SK-N-SH (cell line): ENCODE data around the gene CRELD2. TPM values are rescaled to one million over a fixed set of nuclear protein-coding genes. Genes with fewer than 3 reads are reported as not detected.

ENCODE experiments used
- CTCF ChIA-PET: fragments of 300-600, 350-600 bp; formaldehyde crosslinking; extraction: SDS; loops from one replicate; lab custom pipeline; 2021; lab: Yijun Ruan, JAX
- POLR2A ChIA-PET: fragments of 350-600 bp; sonication (Branson Sonifier 250); formaldehyde crosslinking; extraction: SDS; loops from one replicate; lab custom pipeline; 2020; ENCODE audit warnings: antibody characterized with exemption, inconsistent platforms; lab: Yijun Ruan, JAX
- DNase-seq: peaks from one replicate; pipeline ENCODE4 v3.0.0; 2012
- H2AFZ ChIP-seq: fragments of 200-600 bp; sonication (generic); 2 replicates; pipeline ENCODE4 v1.8.1; 2016; ENCODE audit warnings: antibody characterized with exemption, mild to moderate bottlenecking, low read depth
- H3F3A ChIP-seq: fragments of 200-600 bp; sonication (generic); replicated peaks from 2 replicates; pipeline ENCODE3; 2016; ENCODE audit warnings: antibody characterized with exemption, mild to moderate bottlenecking; ENCODE audit not compliant: insufficient read depth
- H3K27ac ChIP-seq, 2 experiments: fragments of 200-500 bp in 1 of 2; fragments of 200-600 bp in 1 of 2; sonication (Bioruptor generic) in 1 of 2; sonication (generic), shearing (Covaris generic) in 1 of 2; 2 replicates each; pipeline versions ENCODE4 v1.5.1 to v1.6.1; 2014 to 2016; ENCODE audit warnings: low read depth in 2 of 2, inconsistent platforms in 1 of 2, low read length in 1 of 2, mild to moderate bottlenecking in 1 of 2, mixed read lengths in 1 of 2
- H3K27me3 ChIP-seq: fragments of 200-600 bp; sonication (generic), shearing (Covaris generic); 2 replicates; pipeline ENCODE4 v1.6.1; 2016; ENCODE audit warnings: mixed run types; ENCODE audit not compliant: insufficient read depth
- H3K36me3 ChIP-seq, 2 experiments: fragments of 200-500 bp in 1 of 2; fragments of 200-600 bp in 1 of 2; sonication (Bioruptor generic) in 1 of 2; sonication (generic) in 1 of 2; replicated peaks in 1 of 2; 2 replicates each; pipeline versions ENCODE3 to v1.5.1; 2014 to 2016; ENCODE audit warnings: low read length in 1 of 2, mild to moderate bottlenecking in 1 of 2; ENCODE audit not compliant: insufficient read depth in 2 of 2, control insufficient read depth in 1 of 2
- H3K4me1 ChIP-seq, 2 experiments: fragments of 200-500 bp in 1 of 2; fragments of 200-600 bp in 1 of 2; sonication (Bioruptor generic) in 1 of 2; sonication (generic), shearing (Covaris generic) in 1 of 2; 2 replicates each; pipeline versions ENCODE4 v1.5.1 to v1.6.1; 2014 to 2016; ENCODE audit warnings: low read depth in 1 of 2, low read length in 1 of 2, mixed run types in 1 of 2; ENCODE audit not compliant: insufficient read depth in 2 of 2, control insufficient read depth in 1 of 2
- H3K4me2 ChIP-seq: fragments of 200-600 bp; sonication (generic), shearing (Covaris generic); 2 replicates; pipeline ENCODE4 v1.6.1; 2017; ENCODE audit warnings: mixed run types
- H3K4me3 ChIP-seq, 2 experiments: fragments of 200-500 bp in 1 of 2; fragments of 200-600 bp in 1 of 2; sonication (Bioruptor generic) in 1 of 2; sonication (generic), shearing (Covaris generic) in 1 of 2; 2 replicates each; pipeline versions ENCODE4 v1.5.1 to v1.8.1; 2014 to 2016; ENCODE audit warnings: low read depth in 2 of 2, inconsistent platforms in 1 of 2, low read length in 1 of 2, mild to moderate bottlenecking in 1 of 2, mixed read lengths in 1 of 2, moderate library complexity in 1 of 2
- H3K79me2 ChIP-seq: fragments of 200-600 bp; sonication (generic); 2 replicates; pipeline ENCODE4 v1.8.1; 2017; ENCODE audit warnings: mild to moderate bottlenecking; ENCODE audit not compliant: insufficient read depth
- H3K9ac ChIP-seq: fragments of 200-600 bp; sonication (generic); 2 replicates; pipeline ENCODE4 v1.6.1; 2017; ENCODE audit warnings: mixed run types
- H3K9me2 ChIP-seq: fragments of 200-600 bp; sonication (generic); 2 replicates; pipeline ENCODE4 v1.6.1; 2017; ENCODE audit warnings: mixed run types
- H3K9me3 ChIP-seq: fragments of 200-600 bp; sonication (generic); 2 replicates; pipeline ENCODE4 v1.6.1; 2017; ENCODE audit warnings: mixed run types, mild to moderate bottlenecking, moderate library complexity
- H4K20me1 ChIP-seq: fragments of 200-600 bp; sonication (generic); 2 replicates; pipeline ENCODE4 v1.6.1; 2017; ENCODE audit warnings: mild to moderate bottlenecking, mixed run types; ENCODE audit not compliant: insufficient read depth
- ELF1 ChIP-seq: IDR thresholded peaks from 2 replicates; pipeline ENCODE4 v1.4.0; 2012
- FOXJ3 ChIP-seq: sonication (generic); formaldehyde crosslinking; IDR thresholded peaks from 2 replicates; pipeline ENCODE4 v1.5.1; 2020; ENCODE audit warnings: mild to moderate bottlenecking, missing genetic modification reagents
- NRF1 ChIP-seq: IDR thresholded peaks from 2 replicates; pipeline ENCODE4 v1.6.1; 2012; ENCODE audit warnings: low read depth, mild to moderate bottlenecking, low read length
- RAD21 ChIP-seq: IDR thresholded peaks from 2 replicates; pipeline ENCODE4 v1.6.1; 2012; ENCODE audit warnings: mild to moderate bottlenecking, low read length
- RFX5 ChIP-seq: IDR thresholded peaks from 2 replicates; pipeline ENCODE4 v1.6.1; 2012; ENCODE audit warnings: mild to moderate bottlenecking, improper control_type of control experiment, low read length
- WGBS: methylation state at CpG from one replicate; pipeline ENCODE4 v1.1.6; 2017; ENCODE audit warnings: low lambda C conversion rate; 5-methylcytosine and 5-hydroxymethylcytosine counted together
- polyA plus RNA-seq, 3 experiments: library from polyadenylated mRNA; depleted of rRNA; stranded (reverse); fragments of >200 nt; gene quantifications; 2 replicates each; pipeline ENCODE4 v1.2.3, GENCODE V29; 2012
- TF ChIP-seq, protein P1 (sequence below): fragments of 150-350 bp; IDR thresholded peaks from 2 replicates; pipeline ENCODE4 v1.6.1; 2017; ENCODE audit warnings: antibody characterized with exemption, low read length, low read depth, borderline replicate concordance
- TF ChIP-seq, protein P2 (sequence below): IDR thresholded peaks from 2 replicates; pipeline ENCODE4 v1.4.0; 2012; ENCODE audit warnings: low read depth, borderline replicate concordance
- TF ChIP-seq, protein P3 (sequence below): IDR thresholded peaks from 2 replicates; pipeline ENCODE4 v1.4.0; 2012; ENCODE audit warnings: low read depth
- TF ChIP-seq, protein P4 (sequence below): IDR thresholded peaks from 2 replicates; pipeline ENCODE4 v1.6.1; 2012; ENCODE audit warnings: mild to moderate bottlenecking, low read depth, low read length, moderate library complexity

The CRELD2 gene
- polyA plus RNA-seq, 1 of the 3 experiments (the other 2 are of a cell fraction), result 113 TPM

DNA sequence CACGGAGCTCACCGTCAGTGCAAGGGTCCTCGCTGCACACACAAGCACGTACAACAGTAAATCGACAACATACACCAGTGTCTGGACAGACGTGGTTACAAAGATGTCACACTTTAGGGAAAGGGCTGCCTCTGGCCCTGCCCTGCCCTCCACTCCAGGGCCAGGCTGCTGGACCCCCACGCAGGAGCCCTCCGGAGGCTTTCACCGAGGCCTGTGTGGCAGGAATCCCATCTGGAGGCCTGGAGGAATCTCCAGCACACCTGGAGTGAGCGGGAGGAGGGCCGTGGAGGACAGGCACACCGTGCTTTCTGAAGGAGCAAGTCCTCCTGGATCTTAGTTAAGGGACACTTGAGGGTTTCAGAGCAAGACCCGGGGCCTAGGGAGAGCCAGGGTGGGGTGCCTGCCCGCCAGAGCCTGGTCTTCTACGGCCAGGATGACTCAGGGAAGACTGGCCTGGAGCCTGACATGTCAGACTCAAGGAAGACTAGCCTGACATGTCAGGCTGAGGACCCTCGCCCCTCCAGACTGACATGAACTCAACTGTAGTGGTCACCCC is 40.0 kb downstream of the CRELD2 start:
- no peaks in the 10 kb centered on the region for H3K9me2 ChIP-seq
- 95% methylated on average over 4 of the region's 16 CpGs for WGBS
- H3K4me3 ChIP-seq, result no peak overlapping the region
- H4K20me1 ChIP-seq, result peaks cover 7% of the 10 kb centered on the region
- no peak overlapping the region for H3K27ac ChIP-seq
- H3K4me1 ChIP-seq, result peaks cover 16 to 53% of the 10 kb centered on the region in 2 experiments; a peak in 2 of 4 replicates
- H3K27me3 ChIP-seq, result no peaks in the 10 kb centered on the region
- H3F3A ChIP-seq, result no peaks in the 10 kb centered on the region
- ChIA-PET POLR2A (interaction anchor here (1.2 kb wide), 1 partner anchor 22 kb away, joined by 3 read pairs; no protein-coding TSS in a partner anchor), CTCF (no interaction called here)
- peaks cover 1 to 9% of the 10 kb centered on the region in 2 experiments for H3K36me3 ChIP-seq
- no peak for DNase-seq
- H3K9me3 ChIP-seq, result no peaks in the 10 kb centered on the region
- H3K9ac ChIP-seq, result no peak overlapping the region
- H2AFZ ChIP-seq, result no peak overlapping the region
- TF ChIP-seq RAD21, result no peak
- TF ChIP-seq, protein P1, sequence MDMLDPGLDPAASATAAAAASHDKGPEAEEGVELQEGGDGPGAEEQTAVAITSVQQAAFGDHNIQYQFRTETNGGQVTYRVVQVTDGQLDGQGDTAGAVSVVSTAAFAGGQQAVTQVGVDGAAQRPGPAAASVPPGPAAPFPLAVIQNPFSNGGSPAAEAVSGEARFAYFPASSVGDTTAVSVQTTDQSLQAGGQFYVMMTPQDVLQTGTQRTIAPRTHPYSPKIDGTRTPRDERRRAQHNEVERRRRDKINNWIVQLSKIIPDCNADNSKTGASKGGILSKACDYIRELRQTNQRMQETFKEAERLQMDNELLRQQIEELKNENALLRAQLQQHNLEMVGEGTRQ, result no peak
- TF ChIP-seq, protein P2, sequence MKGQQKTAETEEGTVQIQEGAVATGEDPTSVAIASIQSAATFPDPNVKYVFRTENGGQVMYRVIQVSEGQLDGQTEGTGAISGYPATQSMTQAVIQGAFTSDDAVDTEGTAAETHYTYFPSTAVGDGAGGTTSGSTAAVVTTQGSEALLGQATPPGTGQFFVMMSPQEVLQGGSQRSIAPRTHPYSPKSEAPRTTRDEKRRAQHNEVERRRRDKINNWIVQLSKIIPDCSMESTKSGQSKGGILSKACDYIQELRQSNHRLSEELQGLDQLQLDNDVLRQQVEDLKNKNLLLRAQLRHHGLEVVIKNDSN, result no peak
- TF ChIP-seq FOXJ3 (CRISPR knock-in tag), result no peak
- no peak for TF ChIP-seq ELF1
- TF ChIP-seq NRF1, result no peak
- TF ChIP-seq, protein P3, sequence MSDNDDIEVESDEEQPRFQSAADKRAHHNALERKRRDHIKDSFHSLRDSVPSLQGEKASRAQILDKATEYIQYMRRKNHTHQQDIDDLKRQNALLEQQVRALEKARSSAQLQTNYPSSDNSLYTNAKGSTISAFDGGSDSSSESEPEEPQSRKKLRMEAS, result no peak
- no peak for TF ChIP-seq RFX5
- TF ChIP-seq, protein P4, sequence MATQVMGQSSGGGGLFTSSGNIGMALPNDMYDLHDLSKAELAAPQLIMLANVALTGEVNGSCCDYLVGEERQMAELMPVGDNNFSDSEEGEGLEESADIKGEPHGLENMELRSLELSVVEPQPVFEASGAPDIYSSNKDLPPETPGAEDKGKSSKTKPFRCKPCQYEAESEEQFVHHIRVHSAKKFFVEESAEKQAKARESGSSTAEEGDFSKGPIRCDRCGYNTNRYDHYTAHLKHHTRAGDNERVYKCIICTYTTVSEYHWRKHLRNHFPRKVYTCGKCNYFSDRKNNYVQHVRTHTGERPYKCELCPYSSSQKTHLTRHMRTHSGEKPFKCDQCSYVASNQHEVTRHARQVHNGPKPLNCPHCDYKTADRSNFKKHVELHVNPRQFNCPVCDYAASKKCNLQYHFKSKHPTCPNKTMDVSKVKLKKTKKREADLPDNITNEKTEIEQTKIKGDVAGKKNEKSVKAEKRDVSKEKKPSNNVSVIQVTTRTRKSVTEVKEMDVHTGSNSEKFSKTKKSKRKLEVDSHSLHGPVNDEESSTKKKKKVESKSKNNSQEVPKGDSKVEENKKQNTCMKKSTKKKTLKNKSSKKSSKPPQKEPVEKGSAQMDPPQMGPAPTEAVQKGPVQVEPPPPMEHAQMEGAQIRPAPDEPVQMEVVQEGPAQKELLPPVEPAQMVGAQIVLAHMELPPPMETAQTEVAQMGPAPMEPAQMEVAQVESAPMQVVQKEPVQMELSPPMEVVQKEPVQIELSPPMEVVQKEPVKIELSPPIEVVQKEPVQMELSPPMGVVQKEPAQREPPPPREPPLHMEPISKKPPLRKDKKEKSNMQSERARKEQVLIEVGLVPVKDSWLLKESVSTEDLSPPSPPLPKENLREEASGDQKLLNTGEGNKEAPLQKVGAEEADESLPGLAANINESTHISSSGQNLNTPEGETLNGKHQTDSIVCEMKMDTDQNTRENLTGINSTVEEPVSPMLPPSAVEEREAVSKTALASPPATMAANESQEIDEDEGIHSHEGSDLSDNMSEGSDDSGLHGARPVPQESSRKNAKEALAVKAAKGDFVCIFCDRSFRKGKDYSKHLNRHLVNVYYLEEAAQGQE, result no peak
- H3K79me2 ChIP-seq, result peaks cover 23% of the 10 kb centered on the region
- H3K4me2 ChIP-seq, result no peak overlapping the region
